ENCODE measurements around the gene KRT77.

DNA sequence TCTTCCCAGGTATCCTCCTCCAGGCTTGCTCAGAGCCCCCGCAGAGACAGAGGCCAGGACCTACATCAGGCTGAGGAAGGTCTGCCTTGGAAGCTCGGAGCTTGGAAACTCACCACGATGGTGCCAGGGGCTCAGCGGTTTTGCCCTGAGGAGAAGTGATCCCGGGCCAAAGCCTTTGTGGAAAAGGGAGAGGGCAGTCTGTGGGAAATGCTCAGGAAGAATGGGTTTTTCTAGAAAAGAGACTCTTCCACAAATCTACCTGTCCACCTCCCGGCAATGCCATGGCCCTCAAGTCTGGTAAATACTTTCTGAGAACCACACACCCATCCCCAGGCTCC, 59.3 kb downstream of the KRT77 start:
- TF ChIP-seq, protein P1, sequence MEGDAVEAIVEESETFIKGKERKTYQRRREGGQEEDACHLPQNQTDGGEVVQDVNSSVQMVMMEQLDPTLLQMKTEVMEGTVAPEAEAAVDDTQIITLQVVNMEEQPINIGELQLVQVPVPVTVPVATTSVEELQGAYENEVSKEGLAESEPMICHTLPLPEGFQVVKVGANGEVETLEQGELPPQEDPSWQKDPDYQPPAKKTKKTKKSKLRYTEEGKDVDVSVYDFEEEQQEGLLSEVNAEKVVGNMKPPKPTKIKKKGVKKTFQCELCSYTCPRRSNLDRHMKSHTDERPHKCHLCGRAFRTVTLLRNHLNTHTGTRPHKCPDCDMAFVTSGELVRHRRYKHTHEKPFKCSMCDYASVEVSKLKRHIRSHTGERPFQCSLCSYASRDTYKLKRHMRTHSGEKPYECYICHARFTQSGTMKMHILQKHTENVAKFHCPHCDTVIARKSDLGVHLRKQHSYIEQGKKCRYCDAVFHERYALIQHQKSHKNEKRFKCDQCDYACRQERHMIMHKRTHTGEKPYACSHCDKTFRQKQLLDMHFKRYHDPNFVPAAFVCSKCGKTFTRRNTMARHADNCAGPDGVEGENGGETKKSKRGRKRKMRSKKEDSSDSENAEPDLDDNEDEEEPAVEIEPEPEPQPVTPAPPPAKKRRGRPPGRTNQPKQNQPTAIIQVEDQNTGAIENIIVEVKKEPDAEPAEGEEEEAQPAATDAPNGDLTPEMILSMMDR (conservative IDR thresholded peaks at IDR 0.05) = no peak
- TF ChIP-seq ZFX (IDR thresholded peaks at IDR 0.05) = no peak
